Measurements from ENCODE around the gene ARHGEF7.
"Not testable (repeated sequence)": the region's sequence is repeated elsewhere in the genome, so short reads cannot be mapped to it uniquely, and the experiment has no call there.

The ARHGEF7 gene

GRCh38 chr13:111256946-111257345, 141.8 kb downstream of the ARHGEF7 start:
- DNase-seq, result no peak

DNA sequence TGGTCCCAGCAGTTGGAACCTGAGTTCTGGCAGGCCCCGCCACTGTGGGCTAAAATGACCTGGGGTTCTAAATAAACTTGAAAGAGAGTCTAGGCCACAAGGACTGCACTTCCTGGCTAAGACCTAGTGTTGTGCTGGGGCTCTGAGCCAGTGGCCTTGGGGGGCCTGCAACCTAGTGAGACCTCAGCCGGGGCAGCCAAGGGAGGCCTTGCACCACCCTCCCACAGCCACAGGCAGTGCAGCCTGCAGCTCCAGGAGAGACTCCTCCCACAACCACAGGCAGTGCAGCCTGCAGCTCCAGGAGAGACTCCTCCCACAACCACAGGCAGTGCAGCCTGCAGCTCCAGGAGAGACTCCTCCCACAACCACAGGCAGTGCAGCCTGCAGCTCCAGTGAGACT, 142.8 kb downstream of the ARHGEF7 start:
- not testable (repeated sequence) for DNase-seq

- DNase-seq, result no peak
Observed at GRCh38 chr13:111258637-111259036, 143.5 kb downstream of the ARHGEF7 start.

- no peak for DNase-seq
Observed at GRCh38 chr13:111259058-111259457, 143.9 kb downstream of the ARHGEF7 start.

- no peak for DNase-seq
Observed at GRCh38 chr13:111261326-111261725, 146.2 kb downstream of the ARHGEF7 start.

DNA sequence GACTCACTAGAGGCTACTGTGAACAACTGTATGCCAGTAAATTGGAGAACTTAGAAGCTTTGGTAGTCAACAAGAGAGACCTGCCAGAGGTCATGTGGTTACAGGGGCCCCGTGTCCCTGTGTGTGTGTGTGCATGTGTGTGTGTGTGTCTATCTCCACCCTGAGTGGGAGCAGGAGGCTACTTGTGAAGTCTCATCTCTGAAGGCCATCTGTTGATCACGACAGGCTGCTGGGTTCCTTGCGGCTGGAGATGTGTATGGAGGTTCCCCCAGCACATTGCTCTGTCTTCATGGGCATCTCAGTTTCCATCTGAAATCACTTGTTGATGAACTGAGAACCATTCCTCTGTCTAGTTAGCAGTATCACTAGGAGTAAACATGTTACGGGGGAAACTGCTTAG, 147.2 kb downstream of the ARHGEF7 start:
- no peak for DNase-seq

GRCh38 chr13:111262715-111263114, 147.6 kb downstream of the ARHGEF7 start:
- DNase-seq, result no peak

GRCh38 chr13:111263566-111263965, 148.5 kb downstream of the ARHGEF7 start:
- DNase-seq, result no peak

DNA sequence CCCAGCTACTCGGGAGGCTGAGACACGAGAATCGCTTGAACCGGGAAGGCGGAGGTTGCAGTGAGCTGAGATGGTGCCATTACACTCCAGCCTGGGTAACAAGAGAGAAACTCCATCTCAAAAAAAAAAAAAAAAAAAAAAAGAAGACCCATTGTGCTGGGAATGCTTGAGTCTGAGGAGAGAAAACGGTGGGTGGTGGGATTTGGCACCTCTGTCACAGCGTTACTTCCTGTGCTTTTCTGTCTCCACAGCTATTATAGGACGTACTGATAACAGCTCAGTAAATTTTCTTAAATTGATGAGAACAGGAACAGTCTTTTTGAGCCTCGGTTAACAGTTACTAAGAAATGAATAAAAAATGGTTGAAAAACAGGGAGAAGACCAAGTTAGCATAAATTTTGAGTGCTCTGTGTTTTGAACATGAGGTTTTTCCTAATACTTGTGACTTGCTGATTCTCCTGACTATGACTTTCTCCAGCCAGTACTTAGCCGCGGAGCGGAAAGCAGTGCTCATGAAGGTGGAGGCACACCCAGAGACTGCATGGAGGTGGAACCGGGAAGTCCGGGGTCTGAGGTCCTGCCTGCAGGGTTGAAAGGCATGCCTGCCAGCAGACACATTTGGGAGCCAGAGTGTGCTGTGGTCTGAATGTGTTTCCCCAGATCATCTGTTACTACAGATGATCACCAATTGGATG, 150.0 kb downstream of the ARHGEF7 start:
- no peak for DNase-seq

DNA sequence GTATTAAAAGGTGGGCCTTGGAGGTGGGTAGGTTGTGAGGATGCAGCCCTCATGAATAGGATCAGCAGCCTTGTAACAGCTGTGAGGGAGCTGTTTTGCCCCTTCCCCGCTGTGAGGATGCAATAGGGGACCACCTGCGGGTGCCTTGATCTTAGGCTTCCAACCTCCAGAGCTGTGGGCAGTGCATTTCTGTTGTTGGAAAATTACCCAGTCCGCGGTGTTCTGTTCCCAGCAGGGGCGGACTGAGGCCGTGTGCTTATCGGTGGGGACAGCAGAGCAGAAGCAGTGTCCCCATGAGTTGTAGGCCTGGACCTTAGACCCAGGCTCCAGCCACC, 150.6 kb downstream of the ARHGEF7 start:
- DNase-seq, result no peak

DNA sequence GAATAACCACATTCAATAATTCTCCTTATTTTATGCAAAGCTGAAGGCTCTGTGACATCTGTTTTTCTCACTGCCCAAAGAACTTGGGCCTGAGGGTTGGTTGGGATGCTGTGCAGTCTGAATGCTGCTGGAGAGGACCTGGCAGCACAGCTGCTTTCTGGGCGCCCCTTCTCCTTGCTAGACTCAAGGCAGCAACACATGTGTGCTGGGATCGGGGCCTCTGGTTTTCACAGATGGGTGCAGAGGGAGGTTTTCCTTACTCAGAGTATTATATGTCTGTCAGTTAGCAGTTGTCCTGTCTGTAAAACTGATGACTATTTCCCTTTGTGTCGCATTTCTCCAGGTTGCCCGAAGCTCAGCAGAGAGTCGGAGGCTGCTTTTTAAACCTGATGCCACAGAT, 152.1 kb downstream of the ARHGEF7 start:
- DNase-seq, result no peak

DNA sequence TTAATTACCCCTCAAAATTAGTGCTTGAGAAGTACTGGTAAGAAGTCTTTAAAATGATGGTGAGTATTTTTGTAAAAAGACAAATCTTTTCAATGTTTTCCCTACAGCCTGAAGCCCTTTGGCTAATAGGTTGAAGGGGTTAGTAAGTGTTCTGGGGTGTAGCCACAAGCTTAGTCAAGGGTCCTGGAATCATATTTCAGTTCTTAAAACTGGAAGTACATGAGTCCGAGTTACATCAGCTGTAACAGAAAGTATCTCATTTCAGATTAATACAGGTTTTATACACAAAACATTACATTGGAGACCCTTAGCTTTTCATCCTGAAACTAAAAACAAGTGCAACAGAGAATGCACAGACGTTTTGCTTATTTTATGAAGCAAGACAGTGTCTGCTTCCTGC, 152.7 kb downstream of the ARHGEF7 start:
- DNase-seq, result no peak

DNA sequence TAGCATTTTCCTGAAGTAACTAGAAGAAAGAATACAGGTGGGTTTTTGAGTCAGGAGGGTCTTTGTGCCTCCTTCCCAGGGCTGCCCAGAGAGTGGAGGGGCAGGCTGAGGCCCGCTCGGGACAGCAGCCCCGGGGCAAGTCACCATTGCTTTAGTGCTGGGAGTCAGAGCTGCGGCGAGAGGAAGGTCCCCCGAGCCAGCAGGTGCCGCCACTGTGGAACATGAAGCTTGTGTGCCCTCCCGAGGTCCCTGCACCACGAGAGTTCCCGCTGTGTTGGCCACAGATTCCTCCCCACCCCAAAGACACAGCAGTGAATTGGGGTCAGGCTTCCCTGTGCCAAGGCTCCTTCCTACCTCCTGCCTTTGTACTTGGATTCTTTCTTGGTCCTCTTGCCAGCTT, 154.4 kb downstream of the ARHGEF7 start:
- no peak for DNase-seq

- no peak for DNase-seq
Observed at GRCh38 chr13:111270126-111270525, 155.0 kb downstream of the ARHGEF7 start.

DNA sequence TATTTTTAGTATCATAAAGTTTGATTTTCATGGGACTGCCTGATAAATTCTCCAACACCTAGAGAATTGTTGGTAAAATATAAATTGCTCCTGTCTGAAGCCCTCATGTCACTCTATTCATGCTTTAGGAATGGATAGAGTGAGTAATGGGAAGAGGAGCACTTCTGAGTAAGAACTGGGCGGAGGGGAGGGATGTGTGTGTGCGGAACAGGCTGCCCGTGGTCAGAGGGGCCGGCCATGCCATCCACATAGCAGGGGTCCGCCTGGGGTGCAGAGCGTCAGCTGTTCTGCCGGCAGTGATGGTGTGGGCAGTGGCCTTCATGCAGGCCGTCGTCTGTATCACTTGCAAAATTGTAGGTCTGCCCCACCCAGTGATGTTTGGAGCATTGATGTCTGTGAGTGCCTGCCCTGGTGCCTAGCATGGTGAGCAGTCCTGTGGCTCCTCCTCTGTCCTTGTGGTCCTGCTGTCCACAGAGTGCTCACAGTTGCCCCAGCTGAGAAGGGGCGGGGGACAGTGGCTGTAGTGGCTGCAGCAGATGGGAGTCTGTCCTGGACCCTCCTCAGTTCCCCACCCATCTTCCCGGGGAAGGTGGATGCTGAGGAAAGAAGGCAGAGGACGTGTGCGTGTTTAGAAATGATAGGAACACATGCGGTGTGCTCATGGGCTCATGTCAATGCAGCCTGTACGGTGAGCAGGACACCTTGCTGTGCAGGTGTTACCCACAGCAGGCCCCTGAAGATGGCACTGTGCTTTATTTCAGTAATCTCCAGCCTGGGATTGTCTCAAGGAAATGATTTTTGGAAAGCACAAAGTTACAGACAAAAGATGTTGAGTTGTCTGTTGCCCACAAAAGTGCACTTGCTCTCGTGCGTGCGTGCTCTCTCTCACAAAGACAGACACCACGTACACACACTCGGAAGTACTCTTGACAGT, 155.9 kb downstream of the ARHGEF7 start:
- no peak for DNase-seq

DNA sequence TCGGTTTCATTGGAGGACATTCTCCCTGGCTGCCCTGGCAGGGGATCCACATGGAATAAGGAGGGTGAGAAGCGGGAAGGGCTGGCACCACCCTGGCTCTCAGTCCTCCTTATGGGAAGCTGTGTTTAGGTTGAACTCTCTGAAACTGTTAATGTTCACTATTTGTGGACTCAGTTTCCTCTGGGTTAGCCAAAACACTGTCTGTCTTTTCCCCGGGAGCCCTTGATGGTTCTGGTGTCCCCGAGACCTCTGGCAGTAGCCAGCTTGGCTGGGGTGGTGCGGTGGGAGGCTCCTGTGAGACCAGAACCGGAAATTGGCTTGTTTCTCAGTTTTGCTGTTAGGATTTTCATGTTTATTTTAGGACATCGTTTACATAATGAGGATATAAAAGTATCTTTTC, 157.0 kb downstream of the ARHGEF7 start:
- no peak for DNase-seq

GRCh38 chr13:111275382-111275781, 160.3 kb downstream of the ARHGEF7 start:
- no peak for DNase-seq

GRCh38 chr13:111275995-111276618, 161.0 kb downstream of the ARHGEF7 start:
- DNase-seq, result no peak

DNA sequence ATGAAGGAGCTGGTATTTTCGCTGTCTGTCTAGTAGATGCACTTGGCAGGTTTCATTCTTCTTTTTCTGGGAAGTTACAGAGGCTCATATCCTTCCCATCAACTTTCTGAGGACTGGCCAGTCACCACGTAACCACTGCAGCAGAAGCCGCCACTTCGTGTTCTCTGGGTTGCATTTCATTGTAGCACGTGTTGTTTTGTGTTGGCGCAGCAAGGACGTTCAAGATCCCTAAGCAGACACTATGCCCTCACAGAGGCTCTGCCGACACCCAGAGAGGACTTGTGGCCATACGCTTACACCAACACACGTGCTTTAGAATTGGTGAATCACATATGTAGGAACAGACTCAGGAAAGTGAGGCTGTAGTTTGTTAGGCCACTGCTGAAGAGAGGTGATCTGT, 163.1 kb downstream of the ARHGEF7 start:
- DNase-seq, result no peak

GRCh38 chr13:111278743-111279652, 163.9 kb downstream of the ARHGEF7 start:
- no peak for DNase-seq

GRCh38 chr13:111280226-111280625, 165.1 kb downstream of the ARHGEF7 start:
- DNase-seq, result no peak

GRCh38 chr13:111280681-111281585, 165.8 kb downstream of the ARHGEF7 start:
- DNase-seq, result no peak
